ENCODE measurements around the gene SYNPO2.
A peak's percentile ranks its signal among the peaks of the same experiment; 100 is the strongest.
"Not testable (repeated sequence)": the region's sequence is repeated elsewhere in the genome, so short reads cannot be mapped to it uniquely, and the experiment has no call there.

Gene SYNPO2

GRCh38 chr4:119031218-119031617 lies 142.6 kb downstream of the SYNPO2 start:
- DNase-seq (ENCODE audit: low read depth), result no peak

- no peak for DNase-seq (ENCODE audit: low read depth)
Observed at GRCh38 chr4:119032921-119033685, 144.4 kb downstream of the SYNPO2 start.

GRCh38 chr4:119034276-119035008 lies 145.8 kb downstream of the SYNPO2 start:
- no peak for DNase-seq (ENCODE audit: low read depth)

GRCh38 chr4:119035951-119036737 lies 147.5 kb downstream of the SYNPO2 start:
- no peak for DNase-seq (ENCODE audit: low read depth)

- DNase-seq (ENCODE audit: low read depth), result no peak
Observed at GRCh38 chr4:119037709-119038108, 149.1 kb downstream of the SYNPO2 start.

- DNase-seq (ENCODE audit: low read depth), result no peak
Observed at GRCh38 chr4:119038116-119038841, 149.6 kb downstream of the SYNPO2 start.

GRCh38 chr4:119039160-119039559 lies 150.5 kb downstream of the SYNPO2 start:
- DNase-seq (ENCODE audit: low read depth), result no peak

- DNase-seq (ENCODE audit: low read depth), result no peak
Observed at GRCh38 chr4:119039779-119040178, 151.1 kb downstream of the SYNPO2 start.

- no peak for DNase-seq (ENCODE audit: low read depth)
Observed at GRCh38 chr4:119040261-119040660, 151.6 kb downstream of the SYNPO2 start.

- no peak for DNase-seq (ENCODE audit: low read depth)
Observed at GRCh38 chr4:119040694-119041185, 152.1 kb downstream of the SYNPO2 start.

GRCh38 chr4:119041396-119041795 lies 152.7 kb downstream of the SYNPO2 start:
- DNase-seq (ENCODE audit: low read depth), result no peak

GRCh38 chr4:119041951-119042560 lies 153.4 kb downstream of the SYNPO2 start:
- peak; percentile 29 for DNase-seq (ENCODE audit: low read depth)

GRCh38 chr4:119046263-119046662 lies 157.6 kb downstream of the SYNPO2 start:
- DNase-seq (ENCODE audit: low read depth), result no peak

GRCh38 chr4:119047059-119047458 lies 158.4 kb downstream of the SYNPO2 start:
- not testable (repeated sequence) for DNase-seq (ENCODE audit: low read depth)

GRCh38 chr4:119048446-119048845 lies 159.8 kb downstream of the SYNPO2 start:
- DNase-seq (ENCODE audit: low read depth), result no peak

- DNase-seq (ENCODE audit: low read depth), result no peak
Observed at GRCh38 chr4:119049342-119049741, 160.7 kb downstream of the SYNPO2 start.

- DNase-seq (ENCODE audit: low read depth), result no peak
Observed at GRCh38 chr4:119050527-119051090, 162.0 kb downstream of the SYNPO2 start.

GRCh38 chr4:119053245-119053644 lies 164.6 kb downstream of the SYNPO2 start:
- no peak for DNase-seq (ENCODE audit: low read depth)

- DNase-seq (ENCODE audit: low read depth), result no peak
Observed at GRCh38 chr4:119053997-119054396, 165.3 kb downstream of the SYNPO2 start.

- no peak for DNase-seq (ENCODE audit: low read depth)
Observed at GRCh38 chr4:119057417-119057816, 168.8 kb downstream of the SYNPO2 start.

- no peak for DNase-seq (ENCODE audit: low read depth)
Observed at GRCh38 chr4:119059221-119059620, 170.6 kb downstream of the SYNPO2 start.
